HEK293 (cell line): ENCODE results near the gene NAA80.

Experiments used
- AEBP2 ChIP-seq: fragments of 450-650 bp; formaldehyde crosslinking; IDR thresholded peaks from 2 replicates; pipeline ENCODE4 v1.5.1; 2016; ENCODE audit warnings: missing biosample characterization, missing genetic modification characterization, borderline replicate concordance
- IKZF3 ChIP-seq: fragments of 450-650 bp; IDR thresholded peaks from 2 replicates; pipeline ENCODE4 v1.5.0; 2018; ENCODE audit warnings: missing biosample characterization, mild to moderate bottlenecking, missing genetic modification characterization, moderate library complexity
- INSM2 ChIP-seq: fragments of 450-650 bp; formaldehyde crosslinking; IDR thresholded peaks from 2 replicates; pipeline ENCODE4 v1.5.1; 2016; ENCODE audit warnings: missing biosample characterization, missing genetic modification characterization
- KLF1 ChIP-seq: fragments of 450-650 bp; formaldehyde crosslinking; IDR thresholded peaks from 2 replicates; pipeline ENCODE4 v1.5.1; 2016; ENCODE audit warnings: missing biosample characterization, missing genetic modification characterization
- KLF9 ChIP-seq: fragments of 450-650 bp; formaldehyde crosslinking; IDR thresholded peaks from 2 replicates; pipeline ENCODE4 v1.5.1; 2016; ENCODE audit warnings: missing biosample characterization, missing genetic modification characterization, low read depth
- SCRT1 ChIP-seq: fragments of 450-650 bp; formaldehyde crosslinking; IDR thresholded peaks from 2 replicates; pipeline ENCODE4 v1.5.1; 2016; ENCODE audit warnings: missing biosample characterization, missing genetic modification characterization, borderline replicate concordance
- TCF7L2 ChIP-seq: IDR thresholded peaks from 2 replicates; pipeline ENCODE4 v1.6.1; 2011; ENCODE audit warnings: low read depth, mild to moderate bottlenecking, inconsistent platforms, low read length, moderate library complexity, borderline replicate concordance
- ZBTB20 ChIP-seq: fragments of 450-650 bp; formaldehyde crosslinking; IDR thresholded peaks from 2 replicates; pipeline ENCODE4 v1.5.1; 2016; ENCODE audit warnings: missing biosample characterization, missing genetic modification characterization
- ZBTB8A ChIP-seq: fragments of 450-650 bp; formaldehyde crosslinking; IDR thresholded peaks from 2 replicates; pipeline ENCODE4 v1.5.1; 2016; ENCODE audit warnings: missing biosample characterization, missing genetic modification characterization
- ZNF133 ChIP-seq: fragments of 450-650 bp; formaldehyde crosslinking; IDR thresholded peaks from 2 replicates; pipeline ENCODE4 v1.5.1; 2016; ENCODE audit warnings: missing biosample characterization, missing genetic modification characterization
- ZNF146 ChIP-seq: fragments of 450-650 bp; formaldehyde crosslinking; IDR thresholded peaks from 2 replicates; pipeline ENCODE4 v1.5.1; 2016; ENCODE audit warnings: missing biosample characterization, missing genetic modification characterization
- ZNF16 ChIP-seq: fragments of 450-650 bp; formaldehyde crosslinking; IDR thresholded peaks from 2 replicates; pipeline ENCODE4 v1.5.1; 2016; ENCODE audit warnings: low read depth, missing biosample characterization, missing genetic modification characterization
- ZNF274 ChIP-seq, 2 experiments: fragments of 200-500 bp in 1 of 2; fragments of 450-650 bp in 1 of 2; sonication (Bioruptor generic) in 1 of 2; formaldehyde crosslinking in 1 of 2; IDR thresholded peaks; 2 replicates each; pipeline versions ENCODE4 v1.5.1 to v1.6.1; 2014 to 2016; ENCODE audit warnings: borderline replicate concordance in 1 of 2, inconsistent platforms in 1 of 2, low read length in 1 of 2, missing biosample characterization in 1 of 2, missing genetic modification characterization in 1 of 2
- ZNF335 ChIP-seq: fragments of 450-650 bp; formaldehyde crosslinking; conservative IDR thresholded peaks from 2 replicates; pipeline ENCODE4 v1.5.1; 2016; ENCODE audit warnings: missing biosample characterization, missing genetic modification characterization
- ZNF362 ChIP-seq: fragments of 450-650 bp; formaldehyde crosslinking; IDR thresholded peaks from 2 replicates; pipeline ENCODE4 v1.5.1; 2016; ENCODE audit warnings: missing biosample characterization, missing genetic modification characterization
- ZNF398 ChIP-seq: fragments of 450-650 bp; formaldehyde crosslinking; IDR thresholded peaks from 2 replicates; pipeline ENCODE4 v1.5.1; 2017; ENCODE audit warnings: missing biosample characterization, missing genetic modification characterization
- ZNF449 ChIP-seq: fragments of 450-650 bp; formaldehyde crosslinking; IDR thresholded peaks from 2 replicates; pipeline ENCODE4 v1.5.1; 2017; ENCODE audit warnings: missing biosample characterization, mild to moderate bottlenecking, missing genetic modification characterization, moderate library complexity
- ZNF521 ChIP-seq: fragments of 450-650 bp; formaldehyde crosslinking; IDR thresholded peaks from 2 replicates; pipeline ENCODE4 v1.5.1; 2017; ENCODE audit warnings: missing biosample characterization, mild to moderate bottlenecking, missing genetic modification characterization
- ZNF560 ChIP-seq: fragments of 450-650 bp; formaldehyde crosslinking; IDR thresholded peaks from 2 replicates; pipeline ENCODE4 v1.5.1; 2017; ENCODE audit warnings: missing biosample characterization, missing genetic modification characterization, borderline replicate concordance
- ZNF658 ChIP-seq: fragments of 450-650 bp; formaldehyde crosslinking; IDR thresholded peaks from 2 replicates; pipeline ENCODE4; 2016; ENCODE audit warnings: missing biosample characterization, missing genetic modification characterization
- ZNF747 ChIP-seq: fragments of 450-650 bp; formaldehyde crosslinking; IDR thresholded peaks from 2 replicates; pipeline ENCODE4 v1.5.1; 2016; ENCODE audit warnings: missing biosample characterization, missing genetic modification characterization
- ZNF76 ChIP-seq: fragments of 450-650 bp; formaldehyde crosslinking; IDR thresholded peaks from 2 replicates; pipeline ENCODE4; 2016; ENCODE audit warnings: low read depth, missing biosample characterization, missing genetic modification characterization, borderline replicate concordance
- TF ChIP-seq, protein P1 (sequence below): fragments of 450-650 bp; formaldehyde crosslinking; IDR thresholded peaks from 2 replicates; pipeline ENCODE4 v1.5.1; 2016; ENCODE audit warnings: missing biosample characterization, missing genetic modification characterization
- TF ChIP-seq, protein P2 (sequence below): fragments of 450-650 bp; formaldehyde crosslinking; IDR thresholded peaks from 2 replicates; pipeline ENCODE4 v1.5.1; 2016; ENCODE audit warnings: missing biosample characterization, missing genetic modification characterization
- TF ChIP-seq, protein P3 (sequence below): fragments of 450-650 bp; formaldehyde crosslinking; IDR thresholded peaks from 2 replicates; pipeline ENCODE4 v1.5.1; 2017; ENCODE audit warnings: missing biosample characterization, missing genetic modification characterization

Gene NAA80

GRCh38 chr3:50316657-50317242 lies 17.5 kb upstream of the NAA80 start (continued):
- TF ChIP-seq INSM2 (tag by site-specific recombination), result 0 out of 2 replicates have a peak, but pooled peaks have one; percentile 13
- no peak for TF ChIP-seq ZNF362
- no peak for TF ChIP-seq ZNF76 (tag by site-specific recombination)
- TF ChIP-seq ZNF398 (tag by site-specific recombination), result peak; percentile 90
- TF ChIP-seq ZNF133 (tag by site-specific recombination), result no peak
- TF ChIP-seq IKZF3, result no peak
- TF ChIP-seq KLF9 (tag by site-specific recombination), result peak; percentile 70
- no peak for TF ChIP-seq ZNF449
- TF ChIP-seq ZNF16 (tag by site-specific recombination), result no peak
- TF ChIP-seq ZNF658 (tag by site-specific recombination), result no peak
- no peak for TF ChIP-seq ZNF521
- no peak for TF ChIP-seq SCRT1 (tag by site-specific recombination)
- TF ChIP-seq, protein P1, sequence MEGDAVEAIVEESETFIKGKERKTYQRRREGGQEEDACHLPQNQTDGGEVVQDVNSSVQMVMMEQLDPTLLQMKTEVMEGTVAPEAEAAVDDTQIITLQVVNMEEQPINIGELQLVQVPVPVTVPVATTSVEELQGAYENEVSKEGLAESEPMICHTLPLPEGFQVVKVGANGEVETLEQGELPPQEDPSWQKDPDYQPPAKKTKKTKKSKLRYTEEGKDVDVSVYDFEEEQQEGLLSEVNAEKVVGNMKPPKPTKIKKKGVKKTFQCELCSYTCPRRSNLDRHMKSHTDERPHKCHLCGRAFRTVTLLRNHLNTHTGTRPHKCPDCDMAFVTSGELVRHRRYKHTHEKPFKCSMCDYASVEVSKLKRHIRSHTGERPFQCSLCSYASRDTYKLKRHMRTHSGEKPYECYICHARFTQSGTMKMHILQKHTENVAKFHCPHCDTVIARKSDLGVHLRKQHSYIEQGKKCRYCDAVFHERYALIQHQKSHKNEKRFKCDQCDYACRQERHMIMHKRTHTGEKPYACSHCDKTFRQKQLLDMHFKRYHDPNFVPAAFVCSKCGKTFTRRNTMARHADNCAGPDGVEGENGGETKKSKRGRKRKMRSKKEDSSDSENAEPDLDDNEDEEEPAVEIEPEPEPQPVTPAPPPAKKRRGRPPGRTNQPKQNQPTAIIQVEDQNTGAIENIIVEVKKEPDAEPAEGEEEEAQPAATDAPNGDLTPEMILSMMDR (tag by site-specific recombination), result no peak
- TF ChIP-seq TCF7L2, result no peak
- TF ChIP-seq, protein P2, sequence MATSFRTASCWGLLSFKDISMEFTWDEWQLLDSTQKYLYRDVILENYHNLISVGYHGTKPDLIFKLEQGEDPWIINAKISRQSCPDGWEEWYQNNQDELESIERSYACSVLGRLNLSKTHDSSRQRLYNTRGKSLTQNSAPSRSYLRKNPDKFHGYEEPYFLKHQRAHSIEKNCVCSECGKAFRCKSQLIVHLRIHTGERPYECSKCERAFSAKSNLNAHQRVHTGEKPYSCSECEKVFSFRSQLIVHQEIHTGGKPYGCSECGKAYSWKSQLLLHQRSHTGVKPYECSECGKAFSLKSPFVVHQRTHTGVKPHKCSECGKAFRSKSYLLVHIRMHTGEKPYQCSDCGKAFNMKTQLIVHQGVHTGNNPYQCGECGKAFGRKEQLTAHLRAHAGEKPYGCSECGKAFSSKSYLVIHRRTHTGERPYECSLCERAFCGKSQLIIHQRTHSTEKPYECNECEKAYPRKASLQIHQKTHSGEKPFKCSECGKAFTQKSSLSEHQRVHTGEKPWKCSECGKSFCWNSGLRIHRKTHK (tag by site-specific recombination), result no peak
- TF ChIP-seq ZBTB20, result peak; percentile 53; the same call in 1 of the 2 replicates
- TF ChIP-seq, protein P3, sequence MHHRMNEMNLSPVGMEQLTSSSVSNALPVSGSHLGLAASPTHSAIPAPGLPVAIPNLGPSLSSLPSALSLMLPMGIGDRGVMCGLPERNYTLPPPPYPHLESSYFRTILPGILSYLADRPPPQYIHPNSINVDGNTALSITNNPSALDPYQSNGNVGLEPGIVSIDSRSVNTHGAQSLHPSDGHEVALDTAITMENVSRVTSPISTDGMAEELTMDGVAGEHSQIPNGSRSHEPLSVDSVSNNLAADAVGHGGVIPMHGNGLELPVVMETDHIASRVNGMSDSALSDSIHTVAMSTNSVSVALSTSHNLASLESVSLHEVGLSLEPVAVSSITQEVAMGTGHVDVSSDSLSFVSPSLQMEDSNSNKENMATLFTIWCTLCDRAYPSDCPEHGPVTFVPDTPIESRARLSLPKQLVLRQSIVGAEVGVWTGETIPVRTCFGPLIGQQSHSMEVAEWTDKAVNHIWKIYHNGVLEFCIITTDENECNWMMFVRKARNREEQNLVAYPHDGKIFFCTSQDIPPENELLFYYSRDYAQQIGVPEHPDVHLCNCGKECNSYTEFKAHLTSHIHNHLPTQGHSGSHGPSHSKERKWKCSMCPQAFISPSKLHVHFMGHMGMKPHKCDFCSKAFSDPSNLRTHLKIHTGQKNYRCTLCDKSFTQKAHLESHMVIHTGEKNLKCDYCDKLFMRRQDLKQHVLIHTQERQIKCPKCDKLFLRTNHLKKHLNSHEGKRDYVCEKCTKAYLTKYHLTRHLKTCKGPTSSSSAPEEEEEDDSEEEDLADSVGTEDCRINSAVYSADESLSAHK (tag by site-specific recombination), result no peak
- peak; percentile 93 for TF ChIP-seq KLF1 (tag by site-specific recombination)
- TF ChIP-seq ZBTB8A (tag by site-specific recombination), result no peak
- TF ChIP-seq ZNF747 (tag by site-specific recombination), result no peak
- peak; percentile 56; the same call in 1 of the 2 replicates for TF ChIP-seq ZNF335 (tag by site-specific recombination)
- TF ChIP-seq AEBP2 (tag by site-specific recombination), result no peak
- no peak for TF ChIP-seq ZNF560 (tag by site-specific recombination)
- no peak for TF ChIP-seq ZNF274 (IDR thresholded peaks at IDR 0.05; ENCODE audit: low read length)
- TF ChIP-seq ZNF274 (tag by site-specific recombination; IDR thresholded peaks at IDR 0.05; ENCODE audit: borderline replicate concordance), result no peak
- no peak for TF ChIP-seq ZNF146 (tag by site-specific recombination)
